ENCODE results near the gene BOD1L1.
A peak's percentile ranks its signal among the peaks of the same experiment; 100 is the strongest.

The BOD1L1 gene

GRCh38 chr4:13656569-13657405 lies 29.3 kb upstream of the BOD1L1 start:
- ChIA-PET CTCF (interaction anchor here (0.6 to 0.7 kb wide), 3 partner anchors 370 to 1507 kb away, joined by 3 to 9 read pairs (median 3); no protein-coding TSS in a partner anchor), POLR2A (no interaction called here)
- DNase-seq (ENCODE audit: extremely low spot score): peak; percentile 54
- TF ChIP-seq NFRKB (IDR thresholded peaks at IDR 0.05) (no peak), ELF4 (IDR thresholded peaks at IDR 0.05) (no peak), ZNF384 (IDR thresholded peaks at IDR 0.05) (peak; percentile 96)

GRCh38 chr4:13654162-13654797 lies 26.8 kb upstream of the BOD1L1 start:
- CTCF ChIA-PET: interaction anchor here (0.6 to 2.0 kb wide), 6 partner anchors 13 to 805 kb away, joined by 3 to 24 read pairs (median 4); no protein-coding TSS in a partner anchor
- POLR2A ChIA-PET: interaction anchor here (1.4 to 2.7 kb wide), 2 partner anchors 14 to 26 kb away, joined by 9 to 17 read pairs; partner anchors contain the start of gene BOD1L1
- peak; percentile 79 for DNase-seq (ENCODE audit: extremely low spot score)
- no peak for TF ChIP-seq SUZ12 (IDR thresholded peaks at IDR 0.05)
- TF ChIP-seq L3MBTL2 (conservative IDR thresholded peaks at IDR 0.05): peak; percentile 70
- no peak for TF ChIP-seq NFRKB (IDR thresholded peaks at IDR 0.05)
- TF ChIP-seq CTBP1 (IDR thresholded peaks at IDR 0.05; ENCODE audit: borderline replicate concordance): no peak

GRCh38 chr4:13653766-13654161 lies 26.2 kb upstream of the BOD1L1 start:
- ChIA-PET CTCF (interaction anchor here (0.6 to 2.0 kb wide), 6 partner anchors 12 to 804 kb away, joined by 3 to 24 read pairs (median 4); no protein-coding TSS in a partner anchor), POLR2A (interaction anchor here (1.4 to 2.7 kb wide), 2 partner anchors 13 to 26 kb away, joined by 9 to 17 read pairs; partner anchors contain the start of gene BOD1L1)
- DNase-seq (ENCODE audit: extremely low spot score): no peak
- TF ChIP-seq FOXM1 (IDR thresholded peaks at IDR 0.05; ENCODE audit: borderline replicate concordance) (no peak), ZNF384 (IDR thresholded peaks at IDR 0.05) (no peak), ARNT (IDR thresholded peaks at IDR 0.05) (no peak), FOXK2 (IDR thresholded peaks at IDR 0.05) (no peak), L3MBTL2 (conservative IDR thresholded peaks at IDR 0.05) (no peak), CTBP1 (IDR thresholded peaks at IDR 0.05; ENCODE audit: borderline replicate concordance) (no peak), SP1 (IDR thresholded peaks at IDR 0.05) (no peak), PKNOX1 (IDR thresholded peaks at IDR 0.05) (no peak), TARDBP (IDR thresholded peaks at IDR 0.05) (no peak)

GRCh38 chr4:13647031-13647430 lies 19.5 kb upstream of the BOD1L1 start:
- ChIA-PET CTCF (no interaction called here), POLR2A (no interaction called here)
- TF ChIP-seq BHLHE40 (IDR thresholded peaks at IDR 0.05; ENCODE audit: borderline replicate concordance) (no peak), FOXM1 (IDR thresholded peaks at IDR 0.05; ENCODE audit: borderline replicate concordance) (no peak), FOXK2 (IDR thresholded peaks at IDR 0.05) (no peak), FOXA1 (IDR thresholded peaks at IDR 0.05) (no peak), CTBP1 (IDR thresholded peaks at IDR 0.05; ENCODE audit: borderline replicate concordance) (no peak), ARNT (IDR thresholded peaks at IDR 0.05) (no peak), NFRKB (IDR thresholded peaks at IDR 0.05) (no peak), PKNOX1 (IDR thresholded peaks at IDR 0.05) (no peak), LEF1 (IDR thresholded peaks at IDR 0.05; ENCODE audit: borderline replicate concordance) (no peak), SUZ12 (IDR thresholded peaks at IDR 0.05) (no peak), HDGF (IDR thresholded peaks at IDR 0.05; ENCODE audit: borderline replicate concordance) (no peak), TARDBP (IDR thresholded peaks at IDR 0.05) (no peak), L3MBTL2 (conservative IDR thresholded peaks at IDR 0.05) (no peak), ELF4 (IDR thresholded peaks at IDR 0.05) (no peak), SP1 (IDR thresholded peaks at IDR 0.05) (no peak), ZNF384 (IDR thresholded peaks at IDR 0.05) (no peak)
- no peak for DNase-seq (ENCODE audit: extremely low spot score)

- TF ChIP-seq FOXM1 (IDR thresholded peaks at IDR 0.05; ENCODE audit: borderline replicate concordance): no peak
- no peak for TF ChIP-seq L3MBTL2 (conservative IDR thresholded peaks at IDR 0.05)
- TF ChIP-seq SUZ12 (IDR thresholded peaks at IDR 0.05): no peak
- TF ChIP-seq FOXK2 (IDR thresholded peaks at IDR 0.05): no peak
- TF ChIP-seq NFRKB (IDR thresholded peaks at IDR 0.05): no peak
- no peak for TF ChIP-seq PKNOX1 (IDR thresholded peaks at IDR 0.05)
- TF ChIP-seq ARNT (IDR thresholded peaks at IDR 0.05): no peak
- TF ChIP-seq ELF4 (IDR thresholded peaks at IDR 0.05): no peak
- TF ChIP-seq ZNF384 (IDR thresholded peaks at IDR 0.05): no peak
- no peak for TF ChIP-seq FOXA1 (IDR thresholded peaks at IDR 0.05)
- no peak for TF ChIP-seq HDGF (IDR thresholded peaks at IDR 0.05; ENCODE audit: borderline replicate concordance)
- no peak for TF ChIP-seq SP1 (IDR thresholded peaks at IDR 0.05)
- TF ChIP-seq CTBP1 (IDR thresholded peaks at IDR 0.05; ENCODE audit: borderline replicate concordance): no peak
- no peak for TF ChIP-seq LEF1 (IDR thresholded peaks at IDR 0.05; ENCODE audit: borderline replicate concordance)
- CTCF ChIA-PET: interaction anchor here (1.0 kb wide), 1 partner anchor 10 kb away, joined by 3 read pairs; no protein-coding TSS in a partner anchor
- DNase-seq (ENCODE audit: extremely low spot score): no peak
- POLR2A ChIA-PET: interaction anchor here (1.2 kb wide), 1 partner anchor 16 kb away, joined by 3 read pairs; no protein-coding TSS in a partner anchor
These were observed 17.6 kb upstream of the BOD1L1 start for GRCh38 chr4:13645075-13645474.

Measured in HEK293T (cell line).